ENCODE results near the gene SALL3.

Gene SALL3

DNA sequence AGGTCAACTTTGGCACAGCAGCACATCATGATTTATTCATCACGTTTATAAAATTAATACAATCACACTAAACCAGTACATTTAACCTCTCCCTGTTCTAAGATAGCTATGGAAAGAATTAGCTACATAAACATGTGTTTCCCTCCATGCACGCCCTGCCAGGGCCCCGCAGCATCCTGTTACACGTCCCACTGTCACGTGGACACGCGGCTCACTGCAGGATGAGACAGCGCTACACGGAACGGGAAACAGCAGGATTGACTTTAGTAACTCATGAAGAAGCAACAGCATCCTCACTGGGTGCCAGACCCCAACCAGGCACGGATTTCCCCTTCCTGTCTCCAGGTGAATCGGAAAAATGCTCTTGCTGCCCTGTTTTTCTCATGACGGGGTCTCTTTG lies 30.9 kb upstream of the SALL3 start:
- Histone ChIP-seq H2AFZ (ENCODE audit: low read depth) (no peak overlapping the region), H3K9ac (no peak overlapping the region), H3K4me3 (IDR thresholded peaks at IDR 0.05; ENCODE audit: insufficient read depth, low read depth, low read length) (no peak overlapping the region), H4K20me1 (ENCODE audit: insufficient read depth) (no peaks in the 10 kb centered on the region), H3K27ac (no peak overlapping the region), H3K4me2 (no peak overlapping the region), H3K4me1 (ENCODE audit: low read depth, poor library complexity, severe bottlenecking) (no peaks in the 10 kb centered on the region), H3K27me3 (ENCODE audit: insufficient read depth, low read depth) (no peaks in the 10 kb centered on the region), H3K79me2 (ENCODE audit: insufficient read depth, low read depth) (no peaks in the 10 kb centered on the region), H3K36me3 (ENCODE audit: insufficient read depth) (no peaks in the 10 kb centered on the region)
- TF ChIP-seq CTCF (conservative IDR thresholded peaks at IDR 0.05; ENCODE audit: low read depth, low read length) = no peak

DNA sequence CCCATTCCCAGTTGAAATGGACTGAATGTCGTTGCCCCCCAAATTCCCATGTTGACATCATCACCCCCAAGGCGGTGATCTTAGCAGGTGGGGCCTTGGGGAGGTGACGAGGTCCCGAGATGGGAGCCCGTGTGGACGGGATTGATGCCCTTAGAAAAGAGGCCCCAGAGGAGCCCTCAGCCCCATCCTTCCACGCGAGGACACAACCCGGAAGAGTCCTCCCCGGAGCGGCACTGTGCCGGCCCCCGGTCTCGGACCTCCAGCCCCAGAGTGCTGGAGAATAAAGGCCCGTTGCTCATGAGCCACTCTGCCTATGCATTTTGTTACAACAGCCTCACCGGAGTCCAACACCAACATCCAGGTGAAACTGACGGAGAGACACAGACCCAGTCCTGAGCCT lies 30.4 kb upstream of the SALL3 start:
- Histone ChIP-seq H3K27me3 (ENCODE audit: insufficient read depth, low read depth) (no peaks in the 10 kb centered on the region), H3K36me3 (ENCODE audit: insufficient read depth) (no peaks in the 10 kb centered on the region), H4K20me1 (ENCODE audit: insufficient read depth) (no peaks in the 10 kb centered on the region), H3K27ac (no peak overlapping the region), H3K79me2 (ENCODE audit: insufficient read depth, low read depth) (no peaks in the 10 kb centered on the region), H3K4me3 (IDR thresholded peaks at IDR 0.05; ENCODE audit: insufficient read depth, low read depth, low read length) (no peak overlapping the region), H3K9ac (no peak overlapping the region), H3K4me2 (no peak overlapping the region), H2AFZ (ENCODE audit: low read depth) (no peak overlapping the region), H3K4me1 (ENCODE audit: low read depth, poor library complexity, severe bottlenecking) (no peaks in the 10 kb centered on the region)
- TF ChIP-seq CTCF (conservative IDR thresholded peaks at IDR 0.05; ENCODE audit: low read depth, low read length) = no peak

DNA sequence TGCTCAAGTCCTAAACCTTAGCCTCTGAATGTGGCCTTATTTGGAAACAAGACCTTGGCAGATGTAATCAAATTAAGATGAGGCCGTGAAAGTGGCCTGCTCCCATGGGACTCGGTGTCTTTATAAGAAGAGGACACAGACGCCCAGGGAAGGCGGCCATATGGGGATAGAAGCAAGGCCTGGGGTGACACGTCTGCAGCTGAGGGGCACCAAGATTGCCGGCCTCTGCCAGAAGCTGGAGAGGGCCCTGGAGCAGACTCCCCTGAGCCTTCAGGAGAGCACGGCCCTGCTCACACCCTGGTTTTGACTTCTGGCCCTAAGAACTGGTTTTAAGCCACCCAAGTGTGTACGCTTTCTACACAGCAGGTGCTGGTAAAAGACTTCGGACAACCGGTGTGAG lies 29.2 kb upstream of the SALL3 start:
- H2AFZ ChIP-seq (ENCODE audit: low read depth) = no peak overlapping the region
- no peaks in the 10 kb centered on the region for H3K27me3 ChIP-seq (ENCODE audit: insufficient read depth, low read depth)
- no peak for TF ChIP-seq CTCF (conservative IDR thresholded peaks at IDR 0.05; ENCODE audit: low read depth, low read length)
- no peak overlapping the region for H3K27ac ChIP-seq
- no peaks in the 10 kb centered on the region for H3K79me2 ChIP-seq (ENCODE audit: insufficient read depth, low read depth)
- H3K4me1 ChIP-seq (ENCODE audit: low read depth, poor library complexity, severe bottlenecking) = no peaks in the 10 kb centered on the region
- H3K9ac ChIP-seq = no peak overlapping the region
- H4K20me1 ChIP-seq (ENCODE audit: insufficient read depth) = no peaks in the 10 kb centered on the region
- no peaks in the 10 kb centered on the region for H3K36me3 ChIP-seq (ENCODE audit: insufficient read depth)
- H3K4me2 ChIP-seq = no peak overlapping the region
- no peak overlapping the region for H3K4me3 ChIP-seq (IDR thresholded peaks at IDR 0.05; ENCODE audit: insufficient read depth, low read depth, low read length)

DNA sequence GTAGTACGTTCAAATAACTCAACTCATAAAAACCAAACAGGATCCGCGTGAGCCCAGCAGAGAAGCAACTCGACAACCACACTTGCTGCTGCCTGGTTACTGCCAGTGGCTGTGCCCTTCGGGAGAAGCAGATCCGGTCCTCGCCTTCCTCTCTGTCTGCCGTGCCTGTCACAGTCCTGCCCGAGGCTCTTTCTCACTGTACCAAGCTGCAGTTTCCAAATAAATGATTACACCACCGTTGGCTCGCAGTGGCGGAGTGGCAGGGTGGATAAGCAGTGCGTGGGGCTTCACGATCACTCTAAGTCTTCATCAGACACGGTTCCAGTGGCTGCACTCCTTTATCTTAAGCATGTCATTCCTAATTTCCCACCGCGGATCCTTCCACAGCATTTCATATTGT lies 26.1 kb upstream of the SALL3 start:
- Histone ChIP-seq H3K79me2 (ENCODE audit: insufficient read depth, low read depth) (no peaks in the 10 kb centered on the region), H3K4me1 (ENCODE audit: low read depth, poor library complexity, severe bottlenecking) (no peaks in the 10 kb centered on the region), H4K20me1 (ENCODE audit: insufficient read depth) (no peaks in the 10 kb centered on the region), H3K27ac (no peak overlapping the region), H3K27me3 (ENCODE audit: insufficient read depth, low read depth) (no peaks in the 10 kb centered on the region), H3K9ac (no peak overlapping the region), H2AFZ (ENCODE audit: low read depth) (no peak overlapping the region), H3K4me2 (no peak overlapping the region), H3K4me3 (IDR thresholded peaks at IDR 0.05; ENCODE audit: insufficient read depth, low read depth, low read length) (no peak overlapping the region), H3K36me3 (ENCODE audit: insufficient read depth) (no peaks in the 10 kb centered on the region)
- TF ChIP-seq CTCF (conservative IDR thresholded peaks at IDR 0.05; ENCODE audit: low read depth, low read length) = no peak

GRCh38 chr18:78955051-78955450 lies 24.6 kb upstream of the SALL3 start:
- Histone ChIP-seq H3K4me1 (ENCODE audit: low read depth, poor library complexity, severe bottlenecking) (no peaks in the 10 kb centered on the region), H3K27me3 (ENCODE audit: insufficient read depth, low read depth) (no peaks in the 10 kb centered on the region), H3K9ac (no peak overlapping the region), H3K4me2 (no peak overlapping the region), H3K27ac (no peak overlapping the region), H3K4me3 (IDR thresholded peaks at IDR 0.05; ENCODE audit: insufficient read depth, low read depth, low read length) (no peak overlapping the region), H3K36me3 (ENCODE audit: insufficient read depth) (no peaks in the 10 kb centered on the region), H3K79me2 (ENCODE audit: insufficient read depth, low read depth) (no peaks in the 10 kb centered on the region), H4K20me1 (ENCODE audit: insufficient read depth) (no peaks in the 10 kb centered on the region), H2AFZ (ENCODE audit: low read depth) (no peak overlapping the region)
- TF ChIP-seq CTCF (conservative IDR thresholded peaks at IDR 0.05; ENCODE audit: low read depth, low read length) = no peak

All from KMS-11 (cell line).